GM12878 (cell line): ENCODE results near the gene IFT52. TPM values are rescaled to one million over a fixed set of nuclear protein-coding genes. Genes with fewer than 3 reads are reported as not detected.

ENCODE experiments used
- ATAC-seq: fragments of 200-7000 bp; cut with Tn5 transposase; 3 replicates; pipeline ENCODE4 v1.9.1; 2020; ENCODE audit warnings: mild to moderate bottlenecking, moderate library complexity
- BruUV-seq: library from RNA; stranded (reverse); fragments of 400-500 nt; replicated peaks from 2 replicates; lab custom pipeline; 2021; lab: Mats Ljungman, UMichigan
- CTCF ChIA-PET: fragments of 300-600 bp; sonication (Branson Sonifier 250); formaldehyde crosslinking; extraction: SDS; loops from one replicate; lab custom pipeline; 2021; ENCODE audit warnings: inconsistent platforms; lab: Yijun Ruan, JAX
- POLR2A ChIA-PET: fragments of 350-600 bp; formaldehyde crosslinking; extraction: SDS; loops from one replicate; lab custom pipeline; 2021; ENCODE audit warnings: inconsistent platforms; lab: Charles Lee
- RAD21 ChIA-PET: fragments of 300-600 bp; sonication (Branson Sonifier 250); formaldehyde crosslinking; loops from one replicate; lab custom pipeline; 2023; ENCODE audit warnings: antibody characterized with exemption; ENCODE audit not compliant: unreplicated experiment; lab: Charles Lee
- SMC1A ChIA-PET: fragments of 300-600 bp; sonication (Branson Sonifier 250); formaldehyde crosslinking; loops from one replicate; lab custom pipeline; 2023; ENCODE audit not compliant: unreplicated experiment, uncharacterized antibody; lab: Charles Lee
- DNase-seq: peaks from one replicate; pipeline ENCODE4 v3.0.0-alpha.2; 2011; ENCODE audit warnings: low read depth, low spot score
- FAIRE-seq: peaks from 3 replicates; lab custom pipeline; 2011; peaks lifted over from hg19 to GRCh38; lab: Jason Lieb, UNC
- H2AFZ ChIP-seq: 2 replicates; pipeline ENCODE4 v1.6.0; 2011; ENCODE audit warnings: low read depth, low read length, control low read depth; ENCODE audit not compliant: control insufficient read depth
- H3K27ac ChIP-seq: 2 replicates; pipeline ENCODE4 v1.5.1; 2011; ENCODE audit warnings: control low read depth; ENCODE audit not compliant: control insufficient read depth, insufficient read depth
- H3K27me3 ChIP-seq, 2 experiments: replicated peaks in 1 of 2; 2 replicates each; pipeline versions ENCODE4 v1.6.0 to v1.6.1; 2011; ENCODE audit warnings: low read length in 1 of 2; ENCODE audit not compliant: control insufficient read depth in 2 of 2, insufficient read depth in 2 of 2
- H3K36me3 ChIP-seq, 2 experiments: 2 replicates each; pipeline ENCODE4 v1.5.1; 2011; ENCODE audit warnings: low read length in 1 of 2; ENCODE audit not compliant: control insufficient read depth in 2 of 2, insufficient read depth in 2 of 2
- H3K4me1 ChIP-seq: 2 replicates; pipeline ENCODE4 v1.6.1; 2011; ENCODE audit warnings: mild to moderate bottlenecking, low read length, moderate library complexity, mixed read lengths; ENCODE audit not compliant: control insufficient read depth, insufficient read depth
- H3K4me2 ChIP-seq: 2 replicates; pipeline ENCODE4 v1.6.0; 2011; ENCODE audit warnings: control low read depth; ENCODE audit not compliant: control insufficient read depth, insufficient read depth
- H3K4me3 ChIP-seq: fragments of 200-600 bp; sonication (generic); 2 replicates; pipeline ENCODE4 v1.5.1; 2016
- H3K79me2 ChIP-seq: 2 replicates; pipeline ENCODE4 v1.6.0; 2011; ENCODE audit warnings: low read length; ENCODE audit not compliant: control insufficient read depth, insufficient read depth
- H3K9ac ChIP-seq: 2 replicates; pipeline ENCODE4 v1.8.0; 2011; ENCODE audit warnings: low read length, control low read depth, mixed read lengths; ENCODE audit not compliant: control insufficient read depth, insufficient read depth
- H3K9me3 ChIP-seq: replicated peaks from 3 replicates; pipeline ENCODE4 v1.5.1; 2011; ENCODE audit warnings: mild to moderate bottlenecking, low read length; ENCODE audit not compliant: control insufficient read depth, insufficient read depth
- H4K20me1 ChIP-seq: 2 replicates; pipeline ENCODE4 v1.6.0; 2011; ENCODE audit not compliant: control insufficient read depth, insufficient read depth
- CHD4 ChIP-seq: fragments of 200-600 bp; sonication (generic); IDR thresholded peaks from 2 replicates; pipeline ENCODE4 v1.6.1; 2016; ENCODE audit warnings: mild to moderate bottlenecking
- ESRRA ChIP-seq: IDR thresholded peaks from 2 replicates; pipeline ENCODE4 v1.6.1; 2012; ENCODE audit warnings: mild to moderate bottlenecking, low read length, improper control_type of control experiment
- GABPA ChIP-seq: IDR thresholded peaks from 2 replicates; pipeline ENCODE4 v1.6.1; 2014; ENCODE audit warnings: antibody characterized with exemption, low read depth, mild to moderate bottlenecking, inconsistent platforms
- HCFC1 ChIP-seq: fragments of 150-350 bp; IDR thresholded peaks from 2 replicates; pipeline ENCODE4 v1.6.1; 2014; ENCODE audit warnings: low read length
- KLF5 ChIP-seq: fragments of 450-650 bp; IDR thresholded peaks from 2 replicates; pipeline ENCODE4 v1.6.1; 2014; ENCODE audit warnings: mild to moderate bottlenecking; ENCODE audit not compliant: partially characterized antibody
- NFYB ChIP-seq: IDR thresholded peaks from 2 replicates; pipeline ENCODE4 v1.6.1; 2011; ENCODE audit warnings: low read depth, mild to moderate bottlenecking, low read length, improper control_type of control experiment, moderate library complexity; ENCODE audit not compliant: insufficient read depth
- POLR2AphosphoS2 ChIP-seq: IDR thresholded peaks from 2 replicates; pipeline ENCODE4 v1.6.1; 2011; ENCODE audit warnings: low read depth, mild to moderate bottlenecking, low read length, improper control_type of control experiment, moderate library complexity
- POU2F2 ChIP-seq: IDR thresholded peaks from 3 replicates; pipeline ENCODE4 v1.6.1; 2011; ENCODE audit warnings: low read depth, mild to moderate bottlenecking, low read length, borderline replicate concordance
- RCOR1 ChIP-seq: conservative IDR thresholded peaks from 2 replicates; pipeline ENCODE4 v1.6.1; 2012; ENCODE audit warnings: low read depth, low read length, improper control_type of control experiment
- RELA ChIP-seq: fragments of 450-650 bp; IDR thresholded peaks from 2 replicates; pipeline ENCODE4 v1.8.0; 2014; ENCODE audit warnings: borderline replicate concordance; ENCODE audit not compliant: partially characterized antibody
- SREBF1 ChIP-seq: IDR thresholded peaks from 2 replicates; pipeline ENCODE4 v1.6.1; 2012; ENCODE audit warnings: mild to moderate bottlenecking, low read length
- WGBS: methylation state at CpG from one replicate; pipeline ENCODE4 v1.1.6; 2016; ENCODE audit warnings: low lambda C conversion rate; ENCODE audit not compliant: insufficient replicate concordance, insufficient coverage; ENCODE audit errors: missing lambda C conversion rate; 5-methylcytosine and 5-hydroxymethylcytosine counted together
- in situ Hi-C: fragments of 300-500 bp; cut with MboI; formaldehyde crosslinking; loops from 9 replicates; pipeline ENCODE4 v1.14.3; 2018; ENCODE audit warnings: mixed read lengths
- intact Hi-C: fragments of 100-400 bp; cut with micrococcal nuclease; formaldehyde crosslinking; loops from one replicate; pipeline ENCODE4 v1.14.2; 2022; ENCODE audit not compliant: unreplicated experiment
- polyA plus RNA-seq, 11 experiments: library from polyadenylated mRNA; depleted of rRNA in 4 of 11; unstranded in 6 of 11; stranded (reverse) in 5 of 11; fragments of >200 nt; fragmentation: Nextera tagmentation in 4 of 11; fragmentation: Illumina TruSeq in 1 of 11; extraction: Ambion mirVana in 4 of 11; extraction: Trizol in 1 of 11; gene quantifications; 1 replicate in 1 of 11; 2 replicates in 10 of 11; pipeline versions ENCODE4 v1.2.1 to v1.2.3, GENCODE V29; 2011 to 2016; ENCODE audit warnings: inconsistent platforms in 2 of 11, missing spikeins in 2 of 11, low read depth in 1 of 11
- total RNA-seq, 4 experiments: library from RNA; depleted of rRNA in 3 of 4; stranded (reverse); fragments of >200 nt in 3 of 4; fragmentation: Illumina TruSeq in 1 of 4; extraction: Trizol in 1 of 4; gene quantifications; 2 replicates each; pipeline versions ENCODE4 v1.2.1 to v1.2.3, GENCODE V29; 2013 to 2021
- TF ChIP-seq, protein P1 (sequence below): IDR thresholded peaks from 2 replicates; pipeline ENCODE4 v1.6.1; 2011; ENCODE audit warnings: mild to moderate bottlenecking, low read depth, low read length, moderate library complexity; ENCODE audit not compliant: insufficient replicate concordance
- TF ChIP-seq, protein P2 (sequence below): fragments of 150-350 bp; IDR thresholded peaks from 2 replicates; pipeline ENCODE4 v1.6.1; 2014; ENCODE audit warnings: mild to moderate bottlenecking, low read depth, low read length
- TF ChIP-seq, protein P3 (sequence below): fragments of 450-650 bp; conservative IDR thresholded peaks from 2 replicates; pipeline ENCODE4 v1.6.1; 2017; ENCODE audit warnings: mild to moderate bottlenecking, moderate library complexity
- TF ChIP-seq, protein P4 (sequence below): fragments of 450-650 bp; IDR thresholded peaks from 2 replicates; pipeline ENCODE4 v1.6.1; 2017; ENCODE audit warnings: low read depth, mild to moderate bottlenecking, moderate library complexity
- TF ChIP-seq, protein P5 (sequence below): IDR thresholded peaks from 2 replicates; pipeline ENCODE4 v1.6.1; 2011; ENCODE audit warnings: low read depth, low read length, improper control_type of control experiment, borderline replicate concordance

IFT52 gene
- total and polyA plus RNA-seq, 10 of the 15 experiments (the other 5 are each of a cell fraction or from before 2014, with no cell fraction given) = 18.1 to 30.5 (median 26.0) TPM

DNA sequence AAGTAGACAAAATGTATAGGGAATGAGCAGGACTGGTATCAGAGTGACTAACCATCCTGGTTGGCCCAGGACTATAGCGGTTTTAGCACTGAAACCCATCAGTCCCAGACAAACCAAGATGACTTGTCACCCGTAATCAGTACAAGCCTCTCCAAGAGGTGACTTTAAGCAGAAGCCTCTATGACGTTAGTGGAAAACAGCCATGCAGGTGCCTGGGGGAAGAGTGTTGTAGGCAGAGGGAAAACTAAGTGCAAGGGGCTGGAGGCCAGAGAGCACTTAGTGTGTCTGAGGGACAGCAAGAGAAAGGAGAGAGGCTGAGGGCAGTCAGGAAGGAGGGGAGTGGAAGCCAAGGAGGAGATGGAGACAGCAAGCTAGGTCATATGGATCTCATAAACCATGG is 29.8 kb upstream of the IFT52 start:
- BruUV-seq = no TSS peak
- ATAC-seq (no peak), DNase-seq (no peak), FAIRE-seq (no peak)
- H4K20me1 ChIP-seq = no peaks in the 10 kb centered on the region
- TF ChIP-seq RCOR1 = no peak
- TF ChIP-seq, protein P1, sequence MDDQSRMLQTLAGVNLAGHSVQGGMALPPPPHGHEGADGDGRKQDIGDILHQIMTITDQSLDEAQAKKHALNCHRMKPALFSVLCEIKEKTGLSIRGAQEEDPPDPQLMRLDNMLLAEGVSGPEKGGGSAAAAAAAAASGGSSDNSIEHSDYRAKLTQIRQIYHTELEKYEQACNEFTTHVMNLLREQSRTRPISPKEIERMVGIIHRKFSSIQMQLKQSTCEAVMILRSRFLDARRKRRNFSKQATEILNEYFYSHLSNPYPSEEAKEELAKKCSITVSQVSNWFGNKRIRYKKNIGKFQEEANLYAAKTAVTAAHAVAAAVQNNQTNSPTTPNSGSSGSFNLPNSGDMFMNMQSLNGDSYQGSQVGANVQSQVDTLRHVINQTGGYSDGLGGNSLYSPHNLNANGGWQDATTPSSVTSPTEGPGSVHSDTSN = no peak
- no peak for TF ChIP-seq KLF5
- TF ChIP-seq, protein P2, sequence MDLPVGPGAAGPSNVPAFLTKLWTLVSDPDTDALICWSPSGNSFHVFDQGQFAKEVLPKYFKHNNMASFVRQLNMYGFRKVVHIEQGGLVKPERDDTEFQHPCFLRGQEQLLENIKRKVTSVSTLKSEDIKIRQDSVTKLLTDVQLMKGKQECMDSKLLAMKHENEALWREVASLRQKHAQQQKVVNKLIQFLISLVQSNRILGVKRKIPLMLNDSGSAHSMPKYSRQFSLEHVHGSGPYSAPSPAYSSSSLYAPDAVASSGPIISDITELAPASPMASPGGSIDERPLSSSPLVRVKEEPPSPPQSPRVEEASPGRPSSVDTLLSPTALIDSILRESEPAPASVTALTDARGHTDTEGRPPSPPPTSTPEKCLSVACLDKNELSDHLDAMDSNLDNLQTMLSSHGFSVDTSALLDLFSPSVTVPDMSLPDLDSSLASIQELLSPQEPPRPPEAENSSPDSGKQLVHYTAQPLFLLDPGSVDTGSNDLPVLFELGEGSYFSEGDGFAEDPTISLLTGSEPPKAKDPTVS = no peak
- TF ChIP-seq HCFC1 = no peak
- TF ChIP-seq, protein P3, sequence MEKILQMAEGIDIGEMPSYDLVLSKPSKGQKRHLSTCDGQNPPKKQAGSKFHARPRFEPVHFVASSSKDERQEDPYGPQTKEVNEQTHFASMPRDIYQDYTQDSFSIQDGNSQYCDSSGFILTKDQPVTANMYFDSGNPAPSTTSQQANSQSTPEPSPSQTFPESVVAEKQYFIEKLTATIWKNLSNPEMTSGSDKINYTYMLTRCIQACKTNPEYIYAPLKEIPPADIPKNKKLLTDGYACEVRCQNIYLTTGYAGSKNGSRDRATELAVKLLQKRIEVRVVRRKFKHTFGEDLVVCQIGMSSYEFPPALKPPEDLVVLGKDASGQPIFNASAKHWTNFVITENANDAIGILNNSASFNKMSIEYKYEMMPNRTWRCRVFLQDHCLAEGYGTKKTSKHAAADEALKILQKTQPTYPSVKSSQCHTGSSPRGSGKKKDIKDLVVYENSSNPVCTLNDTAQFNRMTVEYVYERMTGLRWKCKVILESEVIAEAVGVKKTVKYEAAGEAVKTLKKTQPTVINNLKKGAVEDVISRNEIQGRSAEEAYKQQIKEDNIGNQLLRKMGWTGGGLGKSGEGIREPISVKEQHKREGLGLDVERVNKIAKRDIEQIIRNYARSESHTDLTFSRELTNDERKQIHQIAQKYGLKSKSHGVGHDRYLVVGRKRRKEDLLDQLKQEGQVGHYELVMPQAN = no peak
- no peak for TF ChIP-seq SREBF1
- TF ChIP-seq, protein P4, sequence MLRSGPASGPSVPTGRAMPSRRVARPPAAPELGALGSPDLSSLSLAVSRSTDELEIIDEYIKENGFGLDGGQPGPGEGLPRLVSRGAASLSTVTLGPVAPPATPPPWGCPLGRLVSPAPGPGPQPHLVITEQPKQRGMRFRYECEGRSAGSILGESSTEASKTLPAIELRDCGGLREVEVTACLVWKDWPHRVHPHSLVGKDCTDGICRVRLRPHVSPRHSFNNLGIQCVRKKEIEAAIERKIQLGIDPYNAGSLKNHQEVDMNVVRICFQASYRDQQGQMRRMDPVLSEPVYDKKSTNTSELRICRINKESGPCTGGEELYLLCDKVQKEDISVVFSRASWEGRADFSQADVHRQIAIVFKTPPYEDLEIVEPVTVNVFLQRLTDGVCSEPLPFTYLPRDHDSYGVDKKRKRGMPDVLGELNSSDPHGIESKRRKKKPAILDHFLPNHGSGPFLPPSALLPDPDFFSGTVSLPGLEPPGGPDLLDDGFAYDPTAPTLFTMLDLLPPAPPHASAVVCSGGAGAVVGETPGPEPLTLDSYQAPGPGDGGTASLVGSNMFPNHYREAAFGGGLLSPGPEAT = no peak
- TF ChIP-seq ESRRA = no peak
- TF ChIP-seq, protein P5, sequence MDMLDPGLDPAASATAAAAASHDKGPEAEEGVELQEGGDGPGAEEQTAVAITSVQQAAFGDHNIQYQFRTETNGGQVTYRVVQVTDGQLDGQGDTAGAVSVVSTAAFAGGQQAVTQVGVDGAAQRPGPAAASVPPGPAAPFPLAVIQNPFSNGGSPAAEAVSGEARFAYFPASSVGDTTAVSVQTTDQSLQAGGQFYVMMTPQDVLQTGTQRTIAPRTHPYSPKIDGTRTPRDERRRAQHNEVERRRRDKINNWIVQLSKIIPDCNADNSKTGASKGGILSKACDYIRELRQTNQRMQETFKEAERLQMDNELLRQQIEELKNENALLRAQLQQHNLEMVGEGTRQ = no peak
- TF ChIP-seq POU2F2 = no peak
- no peak for TF ChIP-seq GABPA
- no peak for TF ChIP-seq CHD4
- no peak for TF ChIP-seq RELA
- no peak for TF ChIP-seq POLR2AphosphoS2
- TF ChIP-seq NFYB = no peak
- RAD21 ChIA-PET = interaction anchor here (1.6 kb wide), 1 partner anchor 23 kb away, joined by 7 read pairs; no protein-coding TSS in a partner anchor
- SMC1A ChIA-PET = no interaction called here
- POLR2A ChIA-PET = no interaction called here
- no peaks in the 10 kb centered on the region for H3K4me1 ChIP-seq
- no peak overlapping the region for H2AFZ ChIP-seq
- no peak overlapping the region for H3K4me3 ChIP-seq
- intact Hi-C loops = no loop called here
- H3K9me3 ChIP-seq = no peaks in the 10 kb centered on the region
- no peak overlapping the region for H3K9ac ChIP-seq
- H3K27ac ChIP-seq = no peak overlapping the region
- CTCF ChIA-PET = interaction anchor here (1.4 kb wide), 1 partner anchor 131 kb away, joined by 4 read pairs; no protein-coding TSS in a partner anchor
- in situ Hi-C loops = no loop called here
- no peaks in the 10 kb centered on the region for H3K79me2 ChIP-seq
- no peaks in the 10 kb centered on the region for H3K27me3 ChIP-seq
- H3K36me3 ChIP-seq = no peaks in the 10 kb centered on the region
- H3K4me2 ChIP-seq = no peak overlapping the region
- WGBS = 26% methylated on average over 3 of the region's 3 CpGs
